Glutamatergic neuron (in vitro differentiated cells): ENCODE measurements around the gene CDIP1. TPM values are rescaled to one million over a fixed set of nuclear protein-coding genes. Genes with fewer than 3 reads are reported as not detected.

Experiments
- DNase-seq: peaks from one replicate; pipeline ENCODE4 v3.0.0; 2022
- H3K27ac Mint-ChIP-seq: one replicate; pipeline ENCODE4 v1.8.0; 2020; ENCODE audit warnings: mild to moderate bottlenecking, mixed read lengths, inconsistent platforms; ENCODE audit not compliant: unreplicated experiment
- H3K27me3 Mint-ChIP-seq: one replicate; pipeline ENCODE4 v1.8.0; 2020; ENCODE audit warnings: mild to moderate bottlenecking, moderate library complexity, mixed read lengths, inconsistent platforms; ENCODE audit not compliant: unreplicated experiment
- H3K36me3 Mint-ChIP-seq: one replicate; pipeline ENCODE4 v1.8.0; 2020; ENCODE audit warnings: mild to moderate bottlenecking, mixed read lengths, inconsistent platforms; ENCODE audit not compliant: unreplicated experiment
- H3K4me1 Mint-ChIP-seq: one replicate; pipeline ENCODE4 v1.8.0; 2020; ENCODE audit warnings: mild to moderate bottlenecking, low read depth, mixed read lengths, inconsistent platforms; ENCODE audit not compliant: unreplicated experiment
- H3K4me3 Mint-ChIP-seq: one replicate; pipeline ENCODE4 v1.8.0; 2020; ENCODE audit warnings: mild to moderate bottlenecking, mixed read lengths, inconsistent platforms; ENCODE audit not compliant: unreplicated experiment
- H3K9me3 Mint-ChIP-seq: one replicate; pipeline ENCODE4 v1.8.0; 2020; ENCODE audit warnings: mild to moderate bottlenecking, moderate library complexity, mixed read lengths, inconsistent platforms; ENCODE audit not compliant: unreplicated experiment
- long read RNA-seq: library from polyadenylated mRNA; unstranded; transcript quantifications from one replicate; pipeline ENCODE4 v2.0.0, GENCODE V29; 2020; ENCODE audit not compliant: unreplicated experiment
- total RNA-seq: library from RNA; stranded (reverse); fragmentation: NEBNext Ultra II Directional; extraction: Animal tissue kit (Norgen Biotek cat#: 25700); gene quantifications from one replicate; pipeline ENCODE4 v1.2.1, GENCODE V29; 2021; ENCODE audit not compliant: unreplicated experiment
- TF ChIP-seq, protein P1 (sequence below): fragments of 200-600 bp; sonication (generic); IDR thresholded peaks from one replicate; pipeline ENCODE4 v1.5.0; 2021; ENCODE audit not compliant: partially characterized antibody, unreplicated experiment

CDIP1 gene
- 51.6 TPM for total RNA-seq
- long read RNA-seq, transcript CDIP1-209 (6 exons, 2,062 nt), result major isoform, 6 of 18 reads
- long read RNA-seq, partial matches to known transcripts, result 2 of 18 reads
- long read RNA-seq, other reads (novel, unspliced or antisense), result 6 of 18 reads

DNA sequence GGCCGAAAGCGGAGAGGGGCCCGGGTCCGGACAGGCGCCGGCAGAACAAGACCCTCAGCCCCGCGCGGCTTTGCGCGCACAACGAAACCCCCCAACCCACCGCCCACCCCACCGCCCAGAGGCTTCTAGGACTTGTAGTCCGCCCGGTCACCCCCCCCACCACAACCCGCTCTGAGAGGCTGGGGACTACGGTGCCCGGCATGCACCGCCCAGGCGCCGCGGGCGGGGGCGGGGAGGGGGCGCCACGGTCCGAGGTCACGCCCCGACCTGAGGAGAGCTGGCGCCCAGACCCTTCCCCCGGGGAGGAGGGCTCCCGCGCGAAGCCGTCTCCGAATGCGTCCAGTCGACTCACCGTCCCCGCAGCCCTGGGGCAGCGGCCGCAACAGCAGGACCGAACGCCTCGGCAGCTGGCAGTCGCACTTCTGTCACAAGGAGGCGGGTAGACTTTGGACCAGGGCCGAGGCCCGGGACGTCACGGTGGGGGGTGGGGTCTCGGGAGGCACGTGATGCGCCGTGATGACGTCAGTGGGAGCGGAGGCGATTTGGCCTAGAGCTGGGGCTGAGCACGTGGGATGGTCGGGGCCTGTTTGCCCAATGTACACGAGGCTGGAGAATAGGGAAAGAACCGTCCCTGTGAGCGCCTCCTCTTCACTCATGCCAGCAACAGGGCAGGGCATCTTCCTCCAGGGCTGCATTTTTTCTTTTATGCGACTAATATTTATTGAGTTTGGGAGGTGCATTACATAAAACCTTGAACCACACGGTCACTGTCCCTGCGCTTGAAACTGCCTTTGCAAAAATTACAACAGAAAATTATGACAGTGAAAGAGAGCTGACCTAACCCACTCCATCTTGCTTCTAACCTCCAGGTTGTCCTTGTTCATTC, at the start of gene CDIP1:
Gene CDIP1, minus strand, starts transcription at position 424 of the 886 bp plus-strand sequence. CDS start 24,643 bp downstream, outside the sequence.
- TF ChIP-seq, protein P1, sequence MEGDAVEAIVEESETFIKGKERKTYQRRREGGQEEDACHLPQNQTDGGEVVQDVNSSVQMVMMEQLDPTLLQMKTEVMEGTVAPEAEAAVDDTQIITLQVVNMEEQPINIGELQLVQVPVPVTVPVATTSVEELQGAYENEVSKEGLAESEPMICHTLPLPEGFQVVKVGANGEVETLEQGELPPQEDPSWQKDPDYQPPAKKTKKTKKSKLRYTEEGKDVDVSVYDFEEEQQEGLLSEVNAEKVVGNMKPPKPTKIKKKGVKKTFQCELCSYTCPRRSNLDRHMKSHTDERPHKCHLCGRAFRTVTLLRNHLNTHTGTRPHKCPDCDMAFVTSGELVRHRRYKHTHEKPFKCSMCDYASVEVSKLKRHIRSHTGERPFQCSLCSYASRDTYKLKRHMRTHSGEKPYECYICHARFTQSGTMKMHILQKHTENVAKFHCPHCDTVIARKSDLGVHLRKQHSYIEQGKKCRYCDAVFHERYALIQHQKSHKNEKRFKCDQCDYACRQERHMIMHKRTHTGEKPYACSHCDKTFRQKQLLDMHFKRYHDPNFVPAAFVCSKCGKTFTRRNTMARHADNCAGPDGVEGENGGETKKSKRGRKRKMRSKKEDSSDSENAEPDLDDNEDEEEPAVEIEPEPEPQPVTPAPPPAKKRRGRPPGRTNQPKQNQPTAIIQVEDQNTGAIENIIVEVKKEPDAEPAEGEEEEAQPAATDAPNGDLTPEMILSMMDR, result no peak
- Mint-ChIP-seq H3K4me1 (peaks cover 11% of the 10 kb centered on the region), H3K9me3 (peaks cover 17% of the 10 kb centered on the region), H3K4me3 (peak within 1 kb of the TSS; percentile 86), H3K27ac (peak within 1 kb of the TSS; percentile 70), H3K36me3 (peaks cover 14% of the 10 kb centered on the region), H3K27me3 (peaks cover 6% of the 10 kb centered on the region)
- DNase-seq, result peak; percentile 98

DNA sequence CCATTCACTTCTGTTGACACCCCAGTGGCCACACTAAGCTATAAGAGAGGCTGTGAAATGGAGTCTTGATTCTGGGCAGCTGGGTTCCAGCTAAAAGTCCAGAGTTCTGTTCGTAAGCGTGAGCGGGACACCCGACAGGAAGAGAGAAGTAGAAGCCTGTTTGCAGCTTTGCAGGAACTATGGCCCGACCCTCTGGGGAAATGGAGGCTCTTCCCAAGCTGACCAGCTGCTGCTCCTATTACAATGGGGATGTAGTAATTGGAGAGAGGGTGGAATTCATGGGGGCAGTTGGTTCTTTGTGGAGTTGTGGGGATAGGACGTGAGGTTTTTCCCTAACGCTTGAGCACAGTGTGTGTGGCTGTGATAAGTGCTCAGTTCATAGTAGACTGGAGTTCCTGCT, 47.7 kb upstream of the CDIP1 start:
- H3K9me3 Mint-ChIP-seq, result no peaks in the 10 kb centered on the region
- DNase-seq, result peak; percentile 46
- H3K27me3 Mint-ChIP-seq, result peaks cover 4% of the 10 kb centered on the region
- H3K27ac Mint-ChIP-seq, result peak overlapping the region; percentile 88
- H3K4me3 Mint-ChIP-seq, result peak overlapping the region; percentile 20
- no peaks in the 10 kb centered on the region for H3K36me3 Mint-ChIP-seq
- H3K4me1 Mint-ChIP-seq, result peaks cover 10% of the 10 kb centered on the region
- TF ChIP-seq, protein P1, result no peak

DNA sequence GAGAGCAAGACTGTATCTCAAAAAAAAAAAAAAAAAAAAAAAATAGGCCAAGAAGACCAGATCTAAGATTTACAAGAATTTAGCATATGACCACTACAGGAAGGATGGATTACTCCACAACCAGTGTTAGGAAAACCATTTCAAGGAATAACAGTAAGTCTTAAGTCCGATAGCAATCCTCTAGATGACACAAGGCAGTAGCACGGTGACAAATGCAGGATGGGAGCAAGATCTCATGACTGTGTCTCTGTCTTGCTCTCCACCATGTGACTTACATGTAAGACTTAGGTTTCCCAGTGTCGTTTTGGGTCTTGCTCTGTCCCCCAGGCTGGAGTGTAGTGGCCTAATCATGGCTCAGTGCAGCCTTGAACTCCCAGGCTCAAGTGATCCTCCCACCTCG, 45.3 kb upstream of the CDIP1 start:
- Mint-ChIP-seq H3K9me3 (no peaks in the 10 kb centered on the region), H3K4me3 (no peak overlapping the region), H3K36me3 (no peaks in the 10 kb centered on the region), H3K27ac (no peak overlapping the region), H3K4me1 (peaks cover 10% of the 10 kb centered on the region), H3K27me3 (peaks cover 4% of the 10 kb centered on the region)
- DNase-seq, result no peak
- TF ChIP-seq, protein P1, result no peak

DNA sequence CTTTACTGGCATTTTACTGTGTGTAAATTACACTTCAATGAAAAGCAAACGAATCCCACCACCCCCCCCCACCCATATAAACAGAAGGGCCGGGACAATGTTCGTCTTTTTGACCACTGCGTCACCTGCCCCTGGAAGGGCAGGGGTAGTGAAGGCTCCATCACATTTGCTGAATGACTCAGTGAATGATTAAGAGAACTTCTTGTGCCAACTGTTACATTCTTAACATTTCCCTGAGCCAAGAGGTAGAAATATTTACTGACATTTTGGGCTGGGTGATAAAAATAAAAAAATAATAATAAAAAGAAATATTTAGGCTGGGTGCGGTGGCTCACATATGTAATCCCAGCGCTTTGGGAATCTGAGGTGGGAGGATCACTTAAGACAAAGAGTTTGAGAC, 41.7 kb upstream of the CDIP1 start:
- no peak for DNase-seq
- H3K27me3 Mint-ChIP-seq, result no peaks in the 10 kb centered on the region
- no peaks in the 10 kb centered on the region for H3K36me3 Mint-ChIP-seq
- H3K27ac Mint-ChIP-seq, result no peak overlapping the region
- TF ChIP-seq, protein P1, result no peak
- H3K4me1 Mint-ChIP-seq, result no peaks in the 10 kb centered on the region
- no peaks in the 10 kb centered on the region for H3K9me3 Mint-ChIP-seq
- no peak overlapping the region for H3K4me3 Mint-ChIP-seq
